C1 segment of cervical spinal cord (tissue), 14 donors: ENCODE measurements around the gene IFI30.

Experiments
- DNase-seq, 14 donors: peaks; one replicate each; lab custom pipeline; 2025; lab: John Stamatoyannopoulos, UW

The IFI30 gene

GRCh38 chr19:18170714-18171255 lies 2.8 kb upstream of the IFI30 start:
- DNase-seq = peak in 3 of 14 donors; percentile 15 to 20 (median 15)

- DNase-seq = no peak
Observed at GRCh38 chr19:18171605-18172327, 1.8 kb upstream of the IFI30 start.

GRCh38 chr19:18172331-18173053 lies 1.1 kb upstream of the IFI30 start:
- no peak for DNase-seq

- DNase-seq = peak in 6 of 14 donors; percentile 18 to 49 (median 40)
Observed at GRCh38 chr19:18173054-18173571, 500 bp upstream of the IFI30 start.

- DNase-seq = no peak
Observed at GRCh38 chr19:18174983-18175382, 1.4 kb downstream of the IFI30 start.

- DNase-seq = no peak
Observed at GRCh38 chr19:18176367-18177310, 3.0 kb downstream of the IFI30 start.

GRCh38 chr19:18179957-18180356 lies 6.3 kb downstream of the IFI30 start:
- DNase-seq = no peak

- no peak for DNase-seq
Observed at GRCh38 chr19:18183529-18183928, 9.9 kb downstream of the IFI30 start.

- DNase-seq = no peak
Observed at GRCh38 chr19:18185538-18185937, 11.9 kb downstream of the IFI30 start.

- no peak for DNase-seq
Observed at GRCh38 chr19:18190278-18190677, 16.7 kb downstream of the IFI30 start.

- no peak for DNase-seq
Observed at GRCh38 chr19:18191640-18192062, 18.0 kb downstream of the IFI30 start.

- peak; percentile 94 to 100 (median 99) for DNase-seq
Observed at GRCh38 chr19:18192673-18193387, 19.2 kb downstream of the IFI30 start, which contains the start of gene MPV17L2. TSS of gene MPV17L2 (plus strand) at chr19:18193218. CDS start at chr19:18193282, 64 bp downstream.

- DNase-seq = no peak
Observed at GRCh38 chr19:18193388-18194180, 20.0 kb downstream of the IFI30 start.

- DNase-seq = no peak
Observed at GRCh38 chr19:18194181-18194530, 20.5 kb downstream of the IFI30 start.

- DNase-seq = peak in 4 of 14 donors; percentile 8 to 55 (median 18)
Observed at GRCh38 chr19:18194554-18195238, 21.1 kb downstream of the IFI30 start.

- DNase-seq = no peak
Observed at GRCh38 chr19:18196511-18196845, 22.9 kb downstream of the IFI30 start.

- no peak for DNase-seq
Observed at GRCh38 chr19:18197306-18197705, 23.7 kb downstream of the IFI30 start.

GRCh38 chr19:18197941-18198340 lies 24.3 kb downstream of the IFI30 start:
- no peak for DNase-seq

GRCh38 chr19:18198374-18198773 lies 24.8 kb downstream of the IFI30 start:
- no peak for DNase-seq
